ENCODE data around the gene CLPTM1L. TPM values are rescaled to one million over a fixed set of nuclear protein-coding genes. Genes with fewer than 3 reads are reported as not detected.
"Not testable (repeated sequence)": the region's sequence is repeated elsewhere in the genome, so short reads cannot be mapped to it uniquely, and the experiment has no call there.

CLPTM1L gene
- polyA plus RNA-seq, 4 donors = 71.9 to 133 (median 118) TPM

DNA sequence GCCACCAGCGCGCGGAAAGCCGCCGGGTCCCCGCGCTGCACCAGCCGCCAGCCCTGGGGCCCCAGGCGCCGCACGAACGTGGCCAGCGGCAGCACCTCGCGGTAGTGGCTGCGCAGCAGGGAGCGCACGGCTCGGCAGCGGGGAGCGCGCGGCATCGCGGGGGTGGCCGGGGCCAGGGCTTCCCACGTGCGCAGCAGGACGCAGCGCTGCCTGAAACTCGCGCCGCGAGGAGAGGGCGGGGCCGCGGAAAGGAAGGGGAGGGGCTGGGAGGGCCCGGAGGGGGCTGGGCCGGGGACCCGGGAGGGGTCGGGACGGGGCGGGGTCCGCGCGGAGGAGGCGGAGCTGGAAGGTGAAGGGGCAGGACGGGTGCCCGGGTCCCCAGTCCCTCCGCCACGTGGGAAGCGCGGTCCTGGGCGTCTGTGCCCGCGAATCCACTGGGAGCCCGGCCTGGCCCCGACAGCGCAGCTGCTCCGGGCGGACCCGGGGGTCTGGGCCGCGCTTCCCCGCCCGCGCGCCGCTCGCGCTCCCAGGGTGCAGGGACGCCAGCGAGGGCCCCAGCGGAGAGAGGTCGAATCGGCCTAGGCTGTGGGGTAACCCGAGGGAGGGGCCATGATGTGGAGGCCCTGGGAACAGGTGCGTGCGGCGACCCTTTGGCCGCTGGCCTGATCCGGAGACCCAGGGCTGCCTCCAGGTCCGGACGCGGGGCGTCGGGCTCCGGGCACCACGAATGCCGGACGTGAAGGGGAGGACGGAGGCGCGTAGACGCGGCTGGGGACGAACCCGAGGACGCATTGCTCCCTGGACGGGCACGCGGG, 49.9 kb downstream of the CLPTM1L start, which contains the start of gene TERT:
TSS of gene TERT (minus strand) at position 234 of the 815 bp plus-strand sequence. CDS start at position 155, 79 bp downstream.
- no peak for DNase-seq (ENCODE audit: low read depth in 4 of 4, low spot score in 3 of 4)

DNA sequence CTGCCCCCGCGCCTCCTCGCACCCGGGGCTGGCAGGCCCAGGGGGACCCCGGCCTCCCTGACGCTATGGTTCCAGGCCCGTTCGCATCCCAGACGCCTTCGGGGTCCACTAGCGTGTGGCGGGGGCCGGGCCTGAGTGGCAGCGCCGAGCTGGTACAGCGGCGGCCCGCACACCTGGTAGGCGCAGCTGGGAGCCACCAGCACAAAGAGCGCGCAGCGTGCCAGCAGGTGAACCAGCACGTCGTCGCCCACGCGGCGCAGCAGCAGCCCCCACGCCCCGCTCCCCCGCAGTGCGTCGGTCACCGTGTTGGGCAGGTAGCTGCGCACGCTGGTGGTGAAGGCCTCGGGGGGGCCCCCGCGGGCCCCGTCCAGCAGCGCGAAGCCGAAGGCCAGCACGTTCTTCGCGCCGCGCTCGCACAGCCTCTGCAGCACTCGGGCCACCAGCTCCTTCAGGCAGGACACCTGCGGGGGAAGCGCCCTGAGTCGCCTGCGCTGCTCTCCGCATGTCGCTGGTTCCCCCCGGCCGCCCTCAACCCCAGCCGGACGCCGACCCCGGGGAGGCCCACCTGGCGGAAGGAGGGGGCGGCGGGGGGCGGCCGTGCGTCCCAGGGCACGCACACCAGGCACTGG, 50.6 kb downstream of the CLPTM1L start:
- no peak for DNase-seq (ENCODE audit: low read depth in 4 of 4, low spot score in 3 of 4)

DNA sequence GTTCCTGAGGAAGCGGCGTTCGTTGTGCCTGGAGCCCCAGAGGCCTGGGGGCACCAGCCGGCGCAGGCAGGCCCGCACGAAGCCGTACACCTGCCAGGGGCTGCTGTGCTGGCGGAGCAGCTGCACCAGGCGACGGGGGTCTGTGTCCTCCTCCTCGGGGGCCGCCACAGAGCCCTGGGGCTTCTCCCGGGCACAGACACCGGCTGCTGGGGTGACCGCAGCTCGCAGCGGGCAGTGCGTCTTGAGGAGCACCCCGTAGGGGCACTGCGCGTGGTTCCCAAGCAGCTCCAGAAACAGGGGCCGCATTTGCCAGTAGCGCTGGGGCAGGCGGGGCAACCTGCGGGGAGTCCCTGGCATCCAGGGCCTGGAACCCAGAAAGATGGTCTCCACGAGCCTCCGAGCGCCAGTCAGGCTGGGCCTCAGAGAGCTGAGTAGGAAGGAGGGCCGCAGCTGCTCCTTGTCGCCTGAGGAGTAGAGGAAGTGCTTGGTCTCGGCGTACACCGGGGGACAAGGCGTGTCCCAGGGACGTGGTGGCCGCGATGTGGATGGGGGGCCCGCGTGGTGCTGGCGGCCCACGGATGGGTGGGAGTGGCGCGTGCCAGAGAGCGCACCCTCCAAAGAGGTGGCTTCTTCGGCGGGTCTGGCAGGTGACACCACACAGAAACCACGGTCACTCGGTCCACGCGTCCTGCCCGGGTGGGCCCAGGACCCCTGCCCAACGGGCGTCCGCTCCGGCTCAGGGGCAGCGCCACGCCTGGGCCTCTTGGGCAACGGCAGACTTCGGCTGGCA, 51.3 kb downstream of the CLPTM1L start:
- no peak for DNase-seq (ENCODE audit: low read depth in 4 of 4, low spot score in 3 of 4)

DNA sequence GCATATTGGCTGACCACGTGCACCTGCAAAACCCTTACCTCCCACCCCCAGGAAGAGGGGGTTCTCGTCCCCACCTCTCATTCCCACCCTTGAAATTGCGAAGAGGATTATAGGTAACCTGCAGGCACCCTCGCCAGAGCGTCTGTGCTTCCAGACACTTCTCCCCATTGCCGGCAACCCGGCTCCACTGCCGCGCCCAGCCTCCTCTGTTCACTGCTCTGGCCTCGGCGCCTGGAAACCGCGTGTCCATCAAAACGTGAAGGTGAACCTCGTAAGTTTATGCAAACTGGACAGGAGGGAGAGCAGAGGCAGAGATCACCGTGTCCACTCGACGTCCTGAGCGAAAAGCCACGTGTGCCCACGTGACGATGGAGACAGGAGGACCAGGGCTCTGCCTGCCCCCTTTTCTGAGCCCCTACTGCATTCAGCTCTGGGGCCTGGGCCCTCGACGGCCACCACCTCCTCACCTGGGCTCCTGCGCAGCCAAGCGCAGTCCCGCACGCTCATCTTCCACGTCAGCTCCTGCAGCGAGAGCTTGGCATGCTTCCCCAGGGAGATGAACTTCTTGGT, 52.0 kb downstream of the CLPTM1L start:
- no peak for DNase-seq (ENCODE audit: low read depth in 4 of 4, low spot score in 3 of 4)

DNA sequence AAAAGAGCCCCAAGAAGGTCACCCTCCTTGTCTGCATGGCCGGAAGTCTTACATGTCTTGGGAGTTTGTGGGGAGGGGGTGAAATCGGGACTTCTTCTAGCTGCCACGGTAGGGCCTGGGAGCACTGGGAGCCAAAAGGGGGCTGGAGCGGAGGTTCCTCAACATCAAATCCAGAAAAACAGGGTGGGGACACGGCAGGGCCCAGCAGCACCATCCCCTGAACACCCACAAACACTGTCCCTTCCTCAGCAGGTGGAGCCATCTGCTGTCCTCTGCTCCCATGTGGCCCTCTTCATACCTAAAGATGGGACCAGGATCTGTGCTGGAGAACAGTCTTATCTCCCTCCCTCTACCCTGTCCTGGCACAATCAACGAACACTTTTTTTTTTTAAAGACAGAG, 52.8 kb downstream of the CLPTM1L start:
- no peak for DNase-seq (ENCODE audit: low read depth in 4 of 4, low spot score in 3 of 4)

DNA sequence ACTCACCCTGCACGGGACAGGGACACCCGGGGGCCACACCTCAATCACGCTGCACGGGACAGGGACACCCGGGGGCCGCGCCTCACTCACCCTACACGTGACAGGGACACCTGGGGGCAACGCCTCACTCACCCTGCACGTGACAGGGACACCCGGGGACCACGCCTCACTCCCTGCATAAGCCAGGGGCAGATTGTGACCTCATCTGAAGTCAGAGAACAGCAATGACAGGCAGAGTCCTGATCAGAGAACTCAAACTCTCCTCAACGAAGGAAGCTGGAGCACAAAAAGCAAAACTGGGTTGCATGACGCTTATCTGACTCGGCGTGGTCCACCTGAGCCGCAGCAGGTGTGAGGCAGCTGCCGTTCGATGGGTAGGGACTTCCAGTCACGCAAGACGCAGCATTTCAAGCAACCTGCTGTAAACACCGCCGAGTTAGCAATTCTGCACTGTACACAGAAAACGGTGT, 53.3 kb downstream of the CLPTM1L start:
- no peak for DNase-seq (ENCODE audit: low read depth in 4 of 4, low spot score in 3 of 4)

DNA sequence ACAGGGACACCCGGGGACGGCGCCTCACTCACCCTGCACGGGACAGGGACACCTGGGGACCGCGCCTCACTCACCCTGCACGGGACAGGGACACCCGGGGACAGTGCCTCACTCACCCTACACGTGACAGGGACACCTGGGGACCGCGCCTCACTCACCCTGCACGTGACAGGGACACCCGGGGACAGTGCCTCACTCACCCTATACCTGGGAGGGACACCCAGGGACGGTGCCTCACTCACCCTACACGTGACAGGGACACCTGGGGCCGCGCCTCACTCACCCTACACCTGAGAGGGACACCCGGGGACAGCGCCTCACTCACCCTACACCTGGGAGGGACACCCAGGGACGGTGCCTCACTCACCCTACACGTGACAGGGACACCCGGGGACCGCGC, 53.9 kb downstream of the CLPTM1L start:
- not testable (repeated sequence) for DNase-seq (ENCODE audit: low read depth in 4 of 4, low spot score in 3 of 4)

DNA sequence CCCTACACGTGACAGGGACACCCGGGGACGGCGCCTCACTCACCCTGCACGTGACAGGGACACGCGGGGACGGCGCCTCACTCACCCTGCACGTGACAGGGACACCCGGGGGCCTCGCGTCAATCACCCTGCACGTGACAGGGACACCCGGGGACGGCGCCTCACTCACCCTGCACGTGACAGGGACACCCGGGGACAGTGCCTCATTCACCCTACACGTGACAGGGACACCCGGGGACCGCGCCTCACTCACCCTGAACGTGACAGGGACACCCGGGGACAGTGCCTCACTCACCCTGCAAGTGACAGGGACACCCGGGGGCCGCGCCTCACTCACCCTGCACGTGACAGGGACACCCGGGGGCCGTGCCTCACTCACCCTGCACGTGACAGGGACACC, 55.3 kb downstream of the CLPTM1L start:
- not testable (repeated sequence) for DNase-seq (ENCODE audit: low read depth in 4 of 4, low spot score in 3 of 4)

DNA sequence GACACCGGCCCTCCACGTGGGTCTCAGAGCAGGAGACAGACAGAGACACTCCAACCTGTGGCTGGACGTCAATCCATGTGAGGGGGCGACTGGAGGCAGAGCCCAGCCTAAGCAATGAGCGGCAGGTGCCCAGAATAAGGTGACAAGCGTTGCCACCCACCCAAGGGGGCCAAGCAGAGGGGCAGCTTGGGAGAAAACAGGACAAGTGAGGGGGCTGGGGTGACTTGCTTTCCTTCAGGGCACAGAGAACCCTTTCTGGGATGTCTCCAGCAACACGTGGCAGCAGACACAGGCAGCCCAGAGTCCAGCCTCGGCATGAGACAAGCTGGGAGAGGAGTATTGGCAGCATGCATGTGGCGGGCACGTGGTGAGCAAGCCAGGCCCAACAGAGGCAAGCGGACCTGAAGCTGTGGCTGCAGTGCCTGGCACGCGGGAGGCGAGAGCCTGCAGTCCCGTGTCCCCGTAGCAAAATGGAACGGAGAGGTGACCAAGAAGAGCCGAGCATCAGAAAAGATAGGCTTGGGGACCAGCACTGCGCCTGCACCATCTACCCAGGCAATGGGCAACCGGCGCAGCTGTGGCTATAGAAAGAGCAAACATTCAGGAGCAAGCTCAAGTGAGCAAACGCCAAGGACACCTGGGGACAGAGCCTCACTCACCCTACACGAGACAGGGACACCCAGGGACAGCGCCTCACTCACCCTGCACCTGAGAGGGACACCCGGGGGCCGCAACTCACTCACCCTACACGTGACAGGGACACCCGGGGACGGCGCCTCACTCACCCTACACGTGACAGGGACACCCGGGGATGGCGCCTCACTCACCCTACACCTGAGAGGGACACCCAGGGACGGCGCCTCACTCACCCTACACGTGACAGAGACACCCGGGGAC, 56.2 kb downstream of the CLPTM1L start:
- DNase-seq (ENCODE audit: low read depth in 4 of 4, low spot score in 3 of 4) = no peak

DNA sequence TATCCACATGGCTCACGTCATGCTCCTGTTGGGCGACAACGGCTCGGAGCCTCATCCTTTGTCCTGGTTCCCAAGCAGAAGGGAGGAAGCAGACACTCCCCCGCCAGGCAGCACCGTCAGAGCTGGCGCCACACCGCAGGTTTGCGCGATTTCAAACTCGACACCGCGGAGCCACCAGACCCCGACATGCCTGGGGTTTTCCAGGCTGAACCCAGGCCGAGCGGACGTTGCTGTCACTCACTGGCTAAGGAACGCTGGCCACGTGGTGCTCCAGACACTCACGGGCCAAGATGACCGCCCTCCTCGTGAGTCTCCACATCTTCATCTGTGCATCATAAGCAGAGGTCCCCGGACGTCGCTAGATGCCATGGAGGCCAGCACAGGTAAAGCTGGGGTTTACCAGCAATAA, 59.0 kb downstream of the CLPTM1L start:
- no peak for DNase-seq (ENCODE audit: low read depth in 4 of 4, low spot score in 3 of 4)

DNA sequence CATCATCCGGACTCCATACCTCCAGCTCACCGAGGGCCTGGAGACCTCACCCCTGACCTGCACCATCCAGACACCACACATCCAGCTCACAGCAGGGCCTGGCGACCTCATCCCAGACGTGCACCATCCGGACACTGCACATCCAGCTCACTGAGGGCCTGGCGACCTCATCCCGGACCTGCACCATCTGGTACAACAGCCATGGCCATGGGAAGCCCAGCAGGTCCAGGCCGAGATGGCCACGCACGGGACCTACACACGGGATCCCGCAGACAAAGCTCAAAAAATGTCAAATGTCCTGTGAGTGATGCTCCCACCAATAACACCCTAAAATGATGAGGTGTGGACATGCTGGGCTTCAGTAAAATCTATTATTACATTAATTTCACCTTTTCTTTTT, 59.8 kb downstream of the CLPTM1L start:
- DNase-seq (ENCODE audit: low read depth in 4 of 4, low spot score in 3 of 4) = no peak

DNA sequence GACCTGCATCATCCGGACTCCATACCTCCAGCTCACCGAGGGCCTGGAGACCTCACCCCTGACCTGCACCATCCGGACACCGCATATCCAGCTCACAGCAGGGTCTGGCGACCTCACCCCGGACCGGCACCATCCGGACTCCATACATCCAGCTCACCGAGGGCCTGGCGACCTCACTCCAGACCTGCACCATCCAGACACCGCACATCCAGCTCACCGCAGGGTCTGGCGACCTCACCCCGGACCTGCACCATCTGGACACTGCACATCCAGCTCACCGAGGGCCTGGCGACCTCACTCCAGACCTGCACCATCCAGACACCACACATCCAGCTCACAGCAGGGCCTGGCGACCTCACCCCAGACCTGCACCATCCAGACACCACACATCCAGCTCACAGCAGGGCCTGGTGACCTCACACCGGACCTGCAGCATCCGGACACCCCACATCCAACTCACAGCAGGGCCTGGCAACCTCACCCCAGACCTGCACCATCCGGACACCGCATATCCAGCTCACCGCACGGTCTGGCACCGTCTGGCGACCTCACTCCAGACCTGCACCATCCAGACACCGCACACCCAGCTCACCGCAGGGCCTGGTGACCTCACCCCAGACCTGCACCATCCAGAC, 60.4 kb downstream of the CLPTM1L start:
- DNase-seq (ENCODE audit: low read depth in 4 of 4, low spot score in 3 of 4) = not testable (repeated sequence)

DNA sequence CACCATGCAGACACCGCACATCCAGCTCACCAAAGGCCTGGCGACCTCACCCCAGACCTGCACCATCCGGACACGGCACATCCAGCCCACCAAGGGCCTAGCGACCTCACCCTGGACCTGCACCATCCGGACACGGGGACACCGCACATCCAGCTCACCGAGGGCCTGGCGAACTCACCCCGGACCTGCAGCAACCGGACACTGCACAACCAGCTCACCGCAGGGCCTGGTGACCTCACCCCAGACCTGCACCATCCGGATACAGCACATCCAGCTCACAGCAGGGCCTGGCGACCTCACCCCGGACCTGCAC, 61.2 kb downstream of the CLPTM1L start:
- DNase-seq (ENCODE audit: low read depth in 4 of 4, low spot score in 3 of 4) = not testable (repeated sequence)

DNA sequence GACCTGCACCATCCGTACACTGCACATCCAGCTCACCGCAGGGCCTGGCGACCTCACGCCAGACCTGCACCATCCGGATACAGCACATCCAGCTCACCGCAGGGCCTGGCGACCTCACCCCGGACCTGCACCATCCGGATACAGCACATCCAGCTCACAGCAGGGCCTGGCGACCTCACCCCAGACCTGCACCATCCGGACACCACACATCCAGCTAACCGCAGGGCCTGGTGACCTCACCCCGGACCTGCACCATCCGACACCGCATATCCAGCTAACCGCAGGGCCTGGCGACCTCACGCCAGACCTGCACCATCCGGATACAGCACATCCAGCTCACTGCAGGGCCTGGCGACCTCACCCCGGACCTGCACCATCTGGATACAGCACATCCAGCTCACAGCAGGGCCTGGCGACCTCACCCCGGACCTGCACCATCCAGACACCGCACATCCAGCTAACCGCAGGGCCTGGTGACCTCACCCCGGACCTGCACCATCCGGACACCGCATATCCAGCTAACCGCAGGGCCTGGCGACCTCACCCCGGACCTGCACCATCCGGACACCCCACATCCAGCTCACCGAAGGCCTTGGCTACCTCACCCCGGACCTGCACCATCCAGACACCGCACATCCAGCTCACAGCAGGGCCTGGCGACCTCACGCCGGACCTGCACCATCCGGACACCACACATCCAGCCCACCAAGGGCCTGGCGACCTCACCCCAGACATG, 61.7 kb downstream of the CLPTM1L start:
- not testable (repeated sequence) for DNase-seq (ENCODE audit: low read depth in 4 of 4, low spot score in 3 of 4)

DNA sequence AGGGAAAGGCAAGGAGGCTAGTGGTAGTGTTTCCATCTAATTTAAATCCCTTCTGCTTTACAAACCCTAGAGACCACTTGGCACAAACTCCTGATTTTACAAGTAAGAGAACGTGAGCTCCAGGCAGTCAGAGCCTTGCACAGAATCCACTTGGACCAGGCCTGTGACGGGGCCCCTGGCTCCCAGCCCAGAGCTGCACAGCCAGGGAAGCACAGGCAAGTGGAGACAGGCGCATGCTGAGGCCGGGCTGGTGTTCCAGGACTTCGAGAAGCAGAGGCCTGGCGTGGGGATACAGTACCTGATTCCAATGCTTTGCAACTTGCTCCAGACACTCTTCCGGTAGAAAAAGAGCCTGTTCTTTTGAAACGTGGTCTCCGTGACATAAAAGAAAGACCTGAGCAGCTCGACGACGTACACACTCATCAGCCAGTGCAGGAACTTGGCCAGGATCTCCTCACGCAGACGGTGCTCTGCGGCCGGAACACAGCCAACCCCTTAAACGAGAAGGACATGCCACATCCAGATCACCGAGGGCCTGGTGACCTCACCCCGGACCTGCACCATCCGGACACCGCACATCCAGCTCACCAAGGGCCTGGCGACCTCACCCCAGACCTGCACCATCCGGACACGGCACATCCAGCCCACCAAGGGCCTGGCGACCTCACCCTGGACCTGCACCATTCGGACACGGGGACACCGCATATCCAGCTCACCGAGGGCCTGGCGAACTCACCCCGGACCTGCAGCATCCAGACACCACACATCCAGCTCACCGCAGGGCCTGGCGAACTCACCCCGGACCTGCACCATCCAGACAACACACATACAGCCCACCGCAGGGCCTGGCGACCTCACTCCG, 62.5 kb downstream of the CLPTM1L start:
- no peak for DNase-seq (ENCODE audit: low read depth in 4 of 4, low spot score in 3 of 4)

DNA sequence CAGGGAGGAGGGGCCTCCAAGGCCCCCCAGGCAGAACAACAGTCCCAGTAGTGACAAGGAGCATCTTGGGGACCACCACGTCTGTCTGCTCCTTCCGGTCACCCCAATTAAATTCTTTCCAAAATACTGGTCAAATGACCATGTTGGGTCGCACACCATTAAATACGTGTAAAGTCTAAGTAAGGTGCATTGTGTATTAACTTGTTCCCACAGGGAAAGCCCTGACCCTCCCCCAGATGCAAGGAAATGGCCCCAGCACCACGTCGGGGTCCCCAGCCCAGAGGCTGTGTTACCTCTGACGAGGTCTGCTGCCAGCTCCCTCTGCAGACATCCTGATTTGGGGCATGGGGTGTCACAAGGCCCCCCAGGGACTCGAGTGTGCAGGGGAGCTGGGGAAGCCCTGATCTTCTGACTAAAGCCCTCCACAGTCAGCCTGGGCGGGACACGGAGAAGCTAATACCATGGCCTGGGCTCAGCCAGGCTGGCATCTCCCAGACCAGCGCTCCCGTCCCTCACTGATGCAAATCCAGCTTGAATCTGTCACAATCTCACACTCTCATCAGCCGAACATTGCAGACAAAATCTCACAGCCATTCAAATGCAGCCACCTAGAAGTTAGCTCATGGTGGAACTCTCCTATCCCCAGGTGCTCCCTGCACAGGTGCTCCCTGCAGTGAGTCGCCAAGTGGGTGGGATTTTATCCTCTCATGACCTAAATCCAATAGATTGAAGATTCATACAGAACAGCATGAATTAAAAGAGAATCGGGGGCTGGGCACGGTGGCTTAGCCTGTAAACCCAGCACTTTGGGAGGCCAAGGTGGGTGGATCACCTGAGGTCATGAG, 63.6 kb downstream of the CLPTM1L start:
- DNase-seq (ENCODE audit: low read depth in 4 of 4, low spot score in 3 of 4) = no peak

All from left renal pelvis (tissue), 4 donors.